Mammary microvascular endothelial cell (primary cell): ENCODE measurements around the gene HNRNPL. TPM values are rescaled to one million over a fixed set of nuclear protein-coding genes. Genes with fewer than 3 reads are reported as not detected.

Experiments
- total RNA-seq: library from RNA; depleted of rRNA; stranded (reverse); fragments of >200 nt; gene quantifications from 2 replicates; pipeline ENCODE4 v1.2.3, GENCODE V29; 2015

Gene HNRNPL
- 212 and 264 TPM in 2 replicates for total RNA-seq

DNA sequence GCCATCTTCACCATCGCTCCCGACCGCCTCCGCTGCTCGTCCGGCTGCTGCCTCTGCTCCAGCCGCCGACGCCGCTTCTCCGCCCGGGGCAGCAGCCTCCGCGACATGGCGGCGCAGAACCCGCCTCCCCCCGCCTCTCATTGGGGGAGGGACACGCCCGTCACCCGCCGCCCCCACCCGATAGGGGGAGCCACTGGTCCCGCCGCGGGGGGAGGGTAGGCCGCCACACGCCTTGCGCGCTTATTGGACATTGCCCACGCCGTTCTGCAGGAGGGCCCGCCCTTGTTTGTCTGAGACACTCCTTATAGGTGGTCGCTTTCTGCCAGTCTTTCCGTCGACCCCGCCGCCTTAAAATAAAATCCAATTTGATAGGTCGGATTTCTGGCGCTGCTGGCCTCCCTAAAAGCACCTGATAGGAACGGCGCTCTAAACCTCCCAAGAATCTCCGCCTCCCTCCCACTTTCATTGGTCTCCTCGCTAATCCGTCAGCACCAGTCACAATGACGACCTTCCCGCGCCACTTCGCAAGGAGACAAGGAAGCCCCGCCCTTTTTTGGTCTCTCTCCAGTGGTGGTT is at the start of gene HNRNPL:
Gene HNRNPL, minus strand, starts transcription at position 127 of the 576 bp plus-strand sequence. Its CDS starts 20 bp downstream, at position 107.

DNA sequence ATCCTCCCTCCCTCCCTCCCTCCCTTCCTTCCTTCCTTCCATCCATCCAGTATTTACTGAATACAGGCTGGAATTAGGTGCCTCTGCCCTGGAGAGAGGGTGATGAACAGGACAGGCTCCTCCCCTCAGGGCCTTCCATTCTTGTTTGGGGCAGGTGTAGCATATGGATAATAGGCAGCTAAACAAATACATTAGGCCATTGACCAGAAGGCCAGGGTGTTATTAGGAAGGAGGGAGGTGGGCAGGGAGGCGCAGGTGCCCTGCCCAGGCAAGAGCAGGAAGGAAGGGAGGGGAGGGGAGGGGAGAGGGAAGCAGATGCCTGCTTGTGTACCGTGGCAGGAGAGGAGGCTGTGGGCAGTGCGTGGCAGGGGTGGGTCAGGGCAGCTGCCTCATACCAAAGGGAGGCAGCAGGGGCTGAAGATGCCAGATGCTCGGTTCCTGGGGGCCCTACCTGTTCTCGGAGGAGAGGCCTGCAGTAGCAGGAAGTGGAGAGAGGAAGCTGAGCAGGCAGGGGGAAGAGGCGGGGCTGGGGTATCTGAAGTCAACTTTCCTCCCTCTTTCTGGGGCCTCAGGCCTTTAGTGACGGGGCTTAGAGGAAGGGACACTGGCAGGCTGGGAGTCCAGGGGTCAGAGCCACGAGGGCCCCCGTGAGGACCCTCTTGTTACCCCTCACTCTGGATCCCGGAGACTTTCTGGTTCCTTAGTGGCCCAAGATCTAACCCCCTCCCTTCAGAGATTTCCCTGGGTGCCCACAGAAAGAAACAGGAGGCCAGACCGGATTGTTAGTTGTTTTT is 28.2 kb upstream of the HNRNPL start, which contains the start of gene RINL:
Gene RINL, minus strand, starts transcription at position 495 of the 794 bp plus-strand sequence. CDS start 1,533 bp downstream, outside the sequence.

GRCh38 chr19:38812841-38813320 is 36.9 kb downstream of the HNRNPL start, which contains the start of gene LGALS4:
LGALS4 (minus strand) TSS chr19:38812945; CDS start chr19:38812886, 59 bp downstream.

DNA sequence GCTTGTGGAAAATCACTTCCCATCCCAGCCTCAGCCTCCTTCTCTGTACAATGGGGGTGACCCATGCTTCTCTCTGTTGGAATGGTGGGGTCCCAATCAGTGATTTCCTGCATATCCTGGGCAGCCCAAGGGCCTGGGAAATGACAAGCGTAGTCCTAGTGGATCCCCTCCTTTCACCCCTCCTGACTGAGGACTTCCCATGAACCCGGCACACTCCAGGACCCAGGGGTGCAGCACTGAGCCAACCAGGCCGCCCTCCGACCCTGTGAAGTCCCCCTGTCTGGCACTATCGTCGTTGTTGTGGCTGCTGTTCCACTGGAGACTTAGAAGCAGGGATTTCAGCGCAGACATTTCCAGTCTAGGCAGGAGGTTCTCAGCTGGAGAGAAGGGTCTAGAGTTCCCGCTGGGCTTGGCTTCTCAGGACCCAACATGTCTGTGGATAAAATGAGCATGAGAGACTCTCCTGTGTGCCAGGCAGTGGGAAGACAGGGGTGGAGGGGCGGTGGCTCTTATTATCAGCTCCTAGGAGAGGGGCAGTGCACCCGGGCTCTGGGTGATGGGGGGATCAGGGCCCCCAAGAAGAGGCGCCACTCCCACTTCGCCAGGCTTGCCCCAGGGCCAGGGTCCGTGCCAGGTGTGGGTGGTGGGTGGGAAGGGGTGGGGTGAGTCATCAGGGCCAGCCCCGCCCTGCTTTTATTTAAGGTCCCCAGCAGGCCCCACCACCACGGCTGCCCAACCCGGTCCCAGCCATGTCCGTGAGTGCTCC is 61.1 kb downstream of the HNRNPL start, which contains the start of gene LGALS7B:
Gene LGALS7B, plus strand, starts transcription at position 723 of the 766 bp plus-strand sequence. Its CDS starts 27 bp downstream, at position 750.

Other genes starting within 250 kb of the HNRNPL start
- gene MAP4K1, start 232.0 kb downstream of the HNRNPL start, total RNA-seq, result not detected in 2 replicates
- 464 and 585 TPM in 2 replicates for gene EIF3K, start 230.8 kb downstream of the HNRNPL start, total RNA-seq
- gene ACTN4, start 202.3 kb downstream of the HNRNPL start, total RNA-seq, result 640 and 700 TPM in 2 replicates
- not detected in 2 replicates for gene CAPN12, start 105.5 kb downstream of the HNRNPL start, total RNA-seq
- gene LGALS7, start 76.5 kb downstream of the HNRNPL start, total RNA-seq, result not detected in 2 replicates
- not detected in 2 replicates for gene LGALS7B, start 60.8 kb downstream of the HNRNPL start, total RNA-seq
- not detected in 2 replicates for gene LGALS4, start 37.0 kb downstream of the HNRNPL start, total RNA-seq
- 39.7 and 53.8 TPM in 2 replicates for gene ECH1, start 18.2 kb downstream of the HNRNPL start, total RNA-seq
- 7.8 and 8.3 TPM in 2 replicates for gene RINL, start 28.3 kb upstream of the HNRNPL start, total RNA-seq
- 81.7 and 86.8 TPM in 2 replicates for gene SIRT2, start 49.6 kb upstream of the HNRNPL start, total RNA-seq
- gene NFKBIB, start 50.0 kb upstream of the HNRNPL start, total RNA-seq, result 25.8 and 26.2 TPM in 2 replicates
- not detected in 2 replicates for gene CCER2, start 62.2 kb upstream of the HNRNPL start, total RNA-seq
- 23.8 and 27.8 TPM in 2 replicates for gene SARS2, start 80.8 kb upstream of the HNRNPL start, total RNA-seq
- 65.5 and 68.4 TPM in 2 replicates for gene MRPS12, start 81.0 kb upstream of the HNRNPL start, total RNA-seq
- gene FBXO17, start 125.8 kb upstream of the HNRNPL start, total RNA-seq, result 2.1 and 6.5 TPM in 2 replicates
- 0.34 and 2.7 TPM in 2 replicates for gene FBXO27, start 182.6 kb upstream of the HNRNPL start, total RNA-seq
- 0.10 and 0.33 TPM in 2 replicates for gene ACP7, start 234.4 kb upstream of the HNRNPL start, total RNA-seq